ENCODE results near the gene C19orf12.
"Not testable (repeated sequence)": the region's sequence is repeated elsewhere in the genome, so short reads cannot be mapped to it uniquely, and the experiment has no call there.

Gene C19orf12

GRCh38 chr19:29727906-29728305, 12.8 kb upstream of the C19orf12 start:
- no peak for DNase-seq

DNA sequence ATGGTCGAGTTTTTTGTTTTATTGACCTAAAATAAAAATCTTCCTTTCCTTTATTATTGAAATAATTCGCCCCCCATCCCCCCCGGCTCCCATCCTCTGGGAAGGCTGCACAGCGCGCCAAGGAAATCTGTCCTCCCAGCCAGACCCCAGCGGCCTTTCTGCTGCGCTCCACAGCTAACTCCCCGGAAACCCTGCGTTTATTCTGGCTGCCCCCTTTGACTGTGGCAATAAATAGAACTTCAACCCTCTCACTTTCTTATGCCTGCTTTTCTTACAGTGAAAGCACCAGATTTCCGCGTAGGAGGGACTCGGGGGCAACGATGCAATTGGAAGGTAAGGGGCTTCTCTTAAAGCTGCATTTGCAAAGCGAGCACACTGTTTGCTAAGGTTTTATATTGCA, 9.7 kb upstream of the C19orf12 start:
- DNase-seq, result no peak

DNA sequence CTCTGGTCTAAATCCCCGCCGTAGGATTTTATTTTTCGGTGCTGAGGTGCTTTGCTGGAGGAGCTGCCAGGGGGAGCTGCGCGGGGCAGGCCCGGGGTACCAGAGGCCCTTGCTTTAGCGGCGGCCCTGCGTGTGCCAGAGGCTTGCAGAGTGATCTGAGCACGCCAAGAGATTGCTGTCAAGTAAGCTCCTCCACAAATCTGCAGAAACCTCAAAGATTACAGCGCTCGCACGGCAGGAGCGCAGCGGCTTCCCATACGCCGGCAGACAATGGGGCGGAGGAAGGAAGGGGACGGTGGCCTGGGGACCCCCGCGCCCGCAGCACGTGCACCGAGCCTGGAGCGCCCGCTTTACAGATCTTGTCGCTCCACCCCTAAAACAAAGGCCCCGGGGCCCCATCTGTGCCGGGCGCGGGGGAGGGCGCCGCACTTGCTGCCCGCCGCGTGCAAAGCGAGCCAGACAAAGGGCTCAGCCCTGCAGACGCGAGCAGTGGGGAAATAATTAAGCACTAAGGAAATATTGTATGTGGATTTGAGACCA, 9.1 kb upstream of the C19orf12 start:
- DNase-seq, result no peak

- DNase-seq, result no peak
These were observed 2.0 kb upstream of the C19orf12 start for GRCh38 chr19:29717051-29717450.

GRCh38 chr19:29715701-29716581, 880 bp upstream of the C19orf12 start:
- DNase-seq, result no peak

GRCh38 chr19:29714371-29714952, 599 bp downstream of the C19orf12 start:
- no peak for DNase-seq

- DNase-seq, result no peak
These were observed 2.1 kb downstream of the C19orf12 start for GRCh38 chr19:29712744-29713516.

DNA sequence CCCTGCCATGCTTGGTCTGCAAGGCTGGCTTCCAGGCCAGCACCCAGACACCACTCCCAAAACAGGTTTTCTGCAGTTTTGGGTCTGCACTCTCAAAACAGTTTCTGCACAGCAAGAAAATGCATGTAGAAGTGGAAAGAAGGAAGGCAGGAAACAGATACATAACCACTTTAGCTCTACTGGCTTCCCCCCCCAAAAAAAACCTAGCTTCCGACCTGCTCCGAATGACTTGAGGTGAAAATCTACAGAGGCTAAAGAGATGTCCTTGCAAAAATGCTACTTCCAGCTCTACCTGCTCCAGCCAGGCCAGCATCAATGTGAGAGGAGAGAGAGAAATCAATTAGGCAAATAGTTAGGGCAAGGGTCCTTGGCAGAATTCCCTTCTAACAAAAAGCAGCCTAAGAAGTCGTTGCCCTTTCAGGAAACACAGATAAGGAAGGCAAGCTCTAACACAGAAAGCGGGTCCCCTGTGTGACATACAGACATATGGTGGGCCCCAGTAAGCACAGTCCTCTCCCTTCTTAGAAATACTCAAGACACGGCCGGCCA, 3.4 kb downstream of the C19orf12 start:
- DNase-seq, result no peak

- not testable (repeated sequence) for DNase-seq
These were observed 5.6 kb downstream of the C19orf12 start for GRCh38 chr19:29709440-29709798.

- no peak for DNase-seq
These were observed 6.3 kb downstream of the C19orf12 start for GRCh38 chr19:29708554-29709439.

DNA sequence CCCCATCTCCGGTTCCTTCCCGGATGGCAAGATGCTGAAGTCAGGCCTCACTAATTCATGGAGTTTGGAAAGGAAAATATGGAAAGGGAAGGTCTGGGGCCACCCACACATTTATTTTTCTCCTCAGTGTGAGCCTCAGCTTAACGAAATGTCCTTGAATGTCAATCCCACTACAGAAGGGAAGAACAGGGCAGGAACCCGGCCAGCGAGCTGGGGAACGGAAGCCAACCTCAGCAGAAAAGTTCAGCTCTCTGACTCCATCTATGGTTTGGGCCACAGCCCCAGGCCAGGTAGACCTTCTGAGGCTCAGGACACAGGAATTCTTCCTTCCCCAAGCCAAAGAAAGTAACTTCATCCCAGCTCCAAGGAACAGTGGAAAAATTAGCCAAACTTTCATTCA, 8.4 kb downstream of the C19orf12 start:
- DNase-seq, result no peak

- no peak for DNase-seq
These were observed 9.4 kb downstream of the C19orf12 start for GRCh38 chr19:29705706-29706105.

- no peak for DNase-seq
These were observed 10.2 kb downstream of the C19orf12 start for GRCh38 chr19:29704562-29705558.

GRCh38 chr19:29702963-29703320, 12.1 kb downstream of the C19orf12 start:
- DNase-seq, result no peak

DNA sequence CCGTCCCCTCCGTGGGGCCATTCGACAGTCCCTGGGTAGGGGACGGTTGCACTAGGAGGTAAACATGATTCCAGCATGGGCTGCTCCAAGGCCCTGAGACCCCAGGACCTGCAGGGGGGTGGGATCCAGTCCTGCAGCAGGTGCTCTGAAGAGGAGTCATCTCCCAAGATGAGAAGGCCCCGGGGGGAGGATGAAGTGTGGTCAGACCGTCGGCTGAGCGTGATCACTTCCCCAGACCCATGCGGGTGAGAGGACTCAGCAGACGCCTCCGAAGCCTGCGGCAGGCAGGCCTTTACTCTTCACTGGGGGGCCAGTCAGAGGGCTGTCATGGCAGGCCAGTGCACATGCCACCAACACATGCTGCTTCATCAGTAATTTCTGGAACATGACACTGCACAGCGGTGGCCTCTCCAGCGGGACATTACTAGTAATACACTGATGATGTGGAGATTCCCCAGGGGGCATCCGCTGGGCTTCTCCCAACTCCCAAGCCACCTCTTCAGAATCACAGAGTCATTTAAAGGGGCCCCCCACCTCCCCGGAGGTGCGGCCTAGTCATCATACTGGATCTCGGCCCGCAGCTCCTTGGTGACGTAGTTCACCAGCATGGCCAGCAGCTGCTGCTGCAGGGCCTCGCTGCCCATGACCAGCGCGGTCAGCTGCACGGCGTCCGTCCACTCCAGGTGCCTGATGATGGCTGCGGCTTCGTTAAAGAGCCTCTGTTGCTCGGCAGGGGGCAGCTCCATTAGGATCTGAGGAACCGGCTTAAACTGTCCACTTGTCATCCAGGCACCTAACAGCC, 12.7 kb downstream of the C19orf12 start:
- no peak for DNase-seq

DNA sequence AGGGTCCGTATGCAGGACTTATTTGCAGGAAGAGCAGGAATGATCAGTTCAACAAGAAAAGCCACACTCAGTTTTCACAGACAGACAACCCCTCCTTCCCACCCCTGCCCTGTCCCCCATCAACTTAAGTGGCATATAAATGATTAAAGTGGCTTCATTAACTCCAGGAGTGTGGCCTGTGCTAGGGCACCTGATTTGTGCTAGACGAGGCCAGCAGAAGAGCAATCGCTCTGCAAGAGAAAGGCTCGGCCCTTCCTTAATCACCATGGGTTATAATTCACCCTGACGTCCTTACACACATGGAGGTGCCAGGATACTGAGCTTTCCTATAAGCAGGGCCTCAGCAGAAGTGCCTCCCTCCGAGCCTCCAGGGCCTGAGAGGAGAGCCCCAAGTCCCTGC, 14.6 kb downstream of the C19orf12 start:
- DNase-seq, result no peak

- DNase-seq, result no peak
These were observed 15.2 kb downstream of the C19orf12 start for GRCh38 chr19:29699861-29700260.

DNA sequence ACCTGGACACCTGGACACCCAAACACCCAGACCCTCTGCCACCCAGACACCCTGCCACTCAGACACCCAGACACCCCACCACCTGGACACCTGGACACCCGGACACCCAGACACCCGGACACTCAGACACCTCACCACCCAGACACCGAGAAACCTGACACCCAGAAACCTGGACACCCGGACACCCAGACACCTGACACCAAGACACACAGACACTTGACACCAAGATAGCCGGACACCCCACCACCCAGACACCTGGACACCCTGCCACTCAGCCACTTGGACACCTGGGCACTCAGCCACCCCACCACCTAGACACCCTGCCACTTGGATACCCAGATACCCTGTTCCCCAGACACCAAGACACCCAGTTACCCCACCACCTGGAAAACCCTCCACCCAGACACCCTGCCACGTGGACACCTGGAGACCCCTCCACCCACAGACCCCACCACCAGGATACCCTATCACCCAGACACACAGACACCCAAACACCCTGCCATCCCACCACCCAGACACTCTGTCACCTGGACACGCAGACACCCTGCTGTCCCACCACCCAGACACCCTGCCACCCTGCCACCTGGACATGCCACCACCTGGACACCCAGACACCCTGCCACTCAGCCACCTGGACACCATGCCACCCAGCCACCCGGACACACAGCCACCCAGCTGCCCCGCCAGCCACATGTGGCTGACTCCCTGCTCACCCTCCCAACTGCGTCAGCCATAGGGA, 17.4 kb downstream of the C19orf12 start:
- no peak for DNase-seq

GRCh38 chr19:29696565-29696846, 18.6 kb downstream of the C19orf12 start:
- DNase-seq, result no peak
